HG02840 (cell line): ENCODE data around the gene TSPAN15.

Experiments used
- ATAC-seq: cut with Tn5 transposase; IDR thresholded peaks from one replicate; pipeline ENCODE4 v1.9.1; 2021; ENCODE audit warnings: mild to moderate bottlenecking, moderate library complexity, moderate number of reproducible peaks; ENCODE audit not compliant: unreplicated experiment, low FRiP score

The TSPAN15 gene

GRCh38 chr10:69451209-69451783 lies at the start of gene TSPAN15:
TSS of gene TSPAN15 (plus strand) at chr10:69451465. CDS start at chr10:69451595, 130 bp downstream.
- ATAC-seq = peak; percentile 56

- no peak for ATAC-seq
These were observed 48.9 kb upstream of the TSPAN15 start for GRCh38 chr10:69402386-69402785.

- no peak for ATAC-seq
These were observed 48.2 kb upstream of the TSPAN15 start for GRCh38 chr10:69403066-69403465.

- no peak for ATAC-seq
These were observed 47.7 kb upstream of the TSPAN15 start for GRCh38 chr10:69403519-69403918.

GRCh38 chr10:69404786-69405185 lies 46.5 kb upstream of the TSPAN15 start:
- no peak for ATAC-seq

- ATAC-seq = no peak
These were observed 46.0 kb upstream of the TSPAN15 start for GRCh38 chr10:69405221-69405620.

- ATAC-seq = no peak
These were observed 44.9 kb upstream of the TSPAN15 start for GRCh38 chr10:69406302-69406811.

GRCh38 chr10:69406816-69407580 lies 44.3 kb upstream of the TSPAN15 start:
- ATAC-seq = no peak

- ATAC-seq = no peak
These were observed 43.5 kb upstream of the TSPAN15 start for GRCh38 chr10:69407621-69408301.

- ATAC-seq = peak; percentile 78
These were observed 42.7 kb upstream of the TSPAN15 start for GRCh38 chr10:69408318-69409175.

- no peak for ATAC-seq
These were observed 42.1 kb upstream of the TSPAN15 start for GRCh38 chr10:69409176-69409495.

- ATAC-seq = no peak
These were observed 41.3 kb upstream of the TSPAN15 start for GRCh38 chr10:69409968-69410367.

- ATAC-seq = no peak
These were observed 40.8 kb upstream of the TSPAN15 start for GRCh38 chr10:69410487-69410886.

- no peak for ATAC-seq
These were observed 39.8 kb upstream of the TSPAN15 start for GRCh38 chr10:69411476-69411875.

GRCh38 chr10:69412232-69412790 lies 39.0 kb upstream of the TSPAN15 start:
- ATAC-seq = no peak

- no peak for ATAC-seq
These were observed 37.9 kb upstream of the TSPAN15 start for GRCh38 chr10:69413221-69413865.

GRCh38 chr10:69414036-69415018 lies 36.9 kb upstream of the TSPAN15 start:
- ATAC-seq = no peak

- ATAC-seq = no peak
These were observed 36.2 kb upstream of the TSPAN15 start for GRCh38 chr10:69415049-69415448.

- no peak for ATAC-seq
These were observed 35.3 kb upstream of the TSPAN15 start for GRCh38 chr10:69415951-69416350.
